ENCODE results near the gene HOXA6. TPM values are rescaled to one million over a fixed set of nuclear protein-coding genes. Genes with fewer than 3 reads are reported as not detected.

The HOXA6 gene
- total and polyA plus RNA-seq, 10 of the 15 experiments (the other 5 are each of a cell fraction or from before 2014, with no cell fraction given), result 0.08 TPM; not detected in 9

DNA sequence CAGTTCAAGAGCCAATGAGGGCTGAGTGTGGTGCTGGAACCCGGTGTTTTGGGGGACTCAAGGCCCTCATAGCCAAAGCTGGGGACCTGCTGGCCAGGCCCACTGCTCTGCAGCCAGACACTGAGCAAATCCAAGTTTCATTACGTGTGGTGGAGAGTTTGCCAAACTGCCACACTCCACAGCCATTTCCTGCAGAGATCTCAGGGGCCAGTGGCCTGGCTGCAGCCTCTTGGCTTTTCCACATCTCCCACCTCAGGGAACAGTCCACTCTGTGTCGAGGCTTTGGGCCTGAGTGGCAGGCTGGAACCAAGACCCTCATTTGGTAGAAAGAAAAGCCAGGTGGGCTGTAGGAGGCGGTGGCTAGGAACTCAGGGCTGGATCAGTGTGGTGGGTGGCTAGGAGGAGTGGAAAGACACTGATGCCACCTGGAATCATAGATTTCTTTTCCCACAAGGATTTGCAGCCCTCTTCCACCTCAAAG is 34.3 kb upstream of the HOXA6 start (continued):
- TF ChIP-seq TCF7 (IDR thresholded peaks at IDR 0.05; ENCODE audit: borderline replicate concordance) (no peak), LARP7 (IDR thresholded peaks at IDR 0.05) (no peak), WRNIP1 (IDR thresholded peaks at IDR 0.05; ENCODE audit: borderline replicate concordance, low read depth, low read length) (no peak), TAF1 (IDR thresholded peaks at IDR 0.05; ENCODE audit: borderline replicate concordance, low read depth, low read length) (no peak), NRF1 (conservative IDR thresholded peaks at IDR 0.05; ENCODE audit: low read depth, low read length) (no peak), NFYB (IDR thresholded peaks at IDR 0.05; ENCODE audit: insufficient read depth, low read depth, low read length) (no peak), POLR2A (IDR thresholded peaks at IDR 0.05; ENCODE audit: low read depth, low read length) (no peak), NFIC (IDR thresholded peaks at IDR 0.05; ENCODE audit: low read depth, low read length) (no peak), EGR1 (IDR thresholded peaks at IDR 0.05; ENCODE audit: borderline replicate concordance in 1 of 2, low read depth in 2 of 2, low read length in 2 of 2) (no peak), FOS (IDR thresholded peaks at IDR 0.05; ENCODE audit: borderline replicate concordance, extremely low read depth, insufficient read length) (no peak), USF1 (IDR thresholded peaks at IDR 0.05; ENCODE audit: borderline replicate concordance, extremely low read length, insufficient read depth, low read depth, low read length) (no peak)

All from GM12878 (cell line).